AG08395 (cell line): ENCODE measurements around the gene USP2.

Experiments used
- DNase-seq: peaks from one replicate; pipeline ENCODE4 v3.0.0; 2012; ENCODE audit warnings: mixed read lengths, low spot score

Gene USP2

GRCh38 chr11:119306373-119306890, 75.1 kb downstream of the USP2 start:
- peak; percentile 27 for DNase-seq

GRCh38 chr11:119305556-119306372, 75.7 kb downstream of the USP2 start:
- DNase-seq = no peak
